Measurements from ENCODE around the gene TACO1.

The TACO1 gene

DNA sequence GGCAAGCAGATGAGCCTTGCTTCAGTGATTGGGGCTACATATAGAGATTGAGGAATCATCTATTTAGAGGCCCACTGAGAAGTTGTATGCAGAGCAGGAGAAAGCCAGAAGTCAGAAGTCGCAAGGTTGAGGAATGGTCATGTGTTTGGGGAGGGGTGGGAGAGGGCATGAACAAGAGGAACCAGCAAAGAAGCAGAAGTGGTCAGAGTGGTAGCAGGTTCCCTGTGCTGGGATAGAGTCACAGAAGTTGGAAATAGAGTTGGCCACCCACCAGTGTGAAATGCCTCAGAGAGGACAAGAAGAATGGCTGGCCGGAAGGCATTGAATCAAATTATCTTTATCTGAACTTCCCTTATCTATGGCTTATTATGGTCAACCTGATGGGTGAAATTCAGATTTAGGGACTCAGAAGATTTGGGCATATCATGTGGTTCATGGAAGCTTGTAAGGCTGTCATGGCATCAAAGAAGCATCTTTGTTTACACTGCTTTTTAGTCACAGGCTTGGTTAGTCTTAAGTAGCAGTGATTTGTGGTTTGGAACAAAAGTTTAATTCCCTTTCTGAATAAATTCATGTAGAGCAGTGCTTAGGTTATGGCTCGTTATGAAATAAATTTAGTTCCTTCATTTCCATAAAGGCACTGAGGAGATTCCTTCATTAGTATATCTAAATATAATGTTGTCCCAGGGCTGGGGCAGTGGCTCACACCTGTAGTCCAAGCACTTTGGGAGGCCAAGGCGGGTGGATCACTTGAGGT is 41.2 kb downstream of the TACO1 start:
- DNase-seq: no peak

GRCh38 chr17:63644846-63645245 is 44.2 kb downstream of the TACO1 start:
- DNase-seq: no peak

DNA sequence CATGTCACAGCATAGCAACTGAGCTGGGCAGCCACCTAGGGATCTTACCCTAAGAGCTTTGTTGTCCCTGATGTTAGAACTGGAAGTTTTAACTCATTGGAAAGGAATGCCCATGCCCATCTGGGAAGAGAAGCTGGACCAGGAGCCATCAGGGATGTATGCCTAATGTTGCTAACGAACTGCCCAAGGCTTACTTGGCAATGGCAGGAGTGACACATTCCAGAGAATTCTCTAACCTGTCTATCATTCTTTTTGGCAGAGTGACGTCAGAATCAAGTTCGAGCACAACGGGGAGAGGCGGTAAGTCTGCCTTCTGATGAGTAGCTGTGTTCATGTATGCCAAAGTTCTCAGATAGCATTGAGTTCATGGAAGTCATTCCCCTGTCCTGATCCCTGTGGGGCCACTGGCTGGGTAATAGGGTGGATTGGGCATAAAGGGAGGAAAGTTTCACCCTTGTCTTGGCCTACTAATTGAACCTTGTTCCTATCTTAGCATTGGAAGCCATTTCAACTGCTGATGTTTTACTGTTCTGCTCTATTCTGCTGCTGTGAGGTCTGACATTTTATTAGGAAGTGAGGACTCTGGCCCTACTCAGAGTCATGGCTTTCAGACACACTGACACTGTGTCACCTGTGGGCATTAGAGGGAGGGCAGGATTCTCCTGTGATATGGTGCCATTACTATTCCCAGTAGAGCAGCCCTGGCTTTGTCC is 45.2 kb downstream of the TACO1 start:
- no peak for DNase-seq

DNA sequence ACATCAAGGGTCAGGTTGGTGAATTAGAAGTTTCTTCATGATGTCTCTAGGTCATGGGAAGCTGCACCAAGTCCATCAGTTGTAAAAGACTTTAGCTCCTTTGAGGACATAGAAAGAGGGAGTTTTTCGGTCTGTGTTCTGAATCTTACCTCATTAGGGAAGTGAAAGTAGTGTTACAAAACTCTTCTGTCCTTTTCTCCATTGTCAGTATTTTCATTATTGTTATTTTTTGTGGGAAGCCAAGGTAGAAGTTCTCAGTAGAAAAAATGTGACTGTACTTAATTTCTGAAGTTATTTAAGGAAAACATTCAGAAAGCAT is 45.8 kb downstream of the TACO1 start:
- no peak for DNase-seq

DNA sequence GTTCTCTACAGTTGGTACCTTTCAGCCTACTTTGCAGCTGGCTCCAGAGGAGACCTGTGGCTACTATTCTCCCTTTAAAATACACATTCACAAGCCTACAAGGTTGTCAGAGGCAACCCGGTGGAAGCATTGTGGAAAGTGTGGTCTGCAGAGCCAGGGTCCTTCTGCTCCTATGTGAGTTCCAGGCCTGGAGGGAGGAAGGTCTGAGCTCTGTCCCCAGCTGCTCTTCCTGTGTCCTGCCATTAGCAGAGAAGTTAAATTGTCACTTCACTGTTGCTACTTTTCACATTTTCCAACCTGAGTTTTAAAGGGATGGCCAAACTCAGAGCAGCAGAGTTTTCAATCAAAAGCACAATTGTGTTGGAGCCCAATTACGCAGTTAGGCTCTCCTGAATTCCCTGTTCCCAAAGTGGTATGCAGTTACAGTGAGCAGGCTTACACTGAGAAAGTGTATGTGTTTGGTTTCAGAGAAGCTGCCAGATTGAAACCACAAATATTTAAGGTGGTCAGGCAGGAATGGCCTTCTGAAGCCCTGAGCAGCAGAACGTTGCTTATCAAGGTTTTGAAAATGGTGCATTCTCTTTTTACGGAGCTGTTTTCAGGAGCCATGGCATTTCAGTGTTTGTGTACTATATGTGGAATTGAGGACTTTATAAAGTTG is 46.5 kb downstream of the TACO1 start:
- no peak for DNase-seq

GRCh38 chr17:63647936-63648335 is 47.2 kb downstream of the TACO1 start:
- no peak for DNase-seq

GRCh38 chr17:63649813-63650212 is 49.1 kb downstream of the TACO1 start:
- DNase-seq: no peak

- DNase-seq: no peak
Measured at GRCh38 chr17:63652106-63652505, 51.4 kb downstream of the TACO1 start.

- no peak for DNase-seq
Measured at GRCh38 chr17:63653050-63653449, 52.4 kb downstream of the TACO1 start.

GRCh38 chr17:63657786-63658185 is 57.1 kb downstream of the TACO1 start:
- no peak for DNase-seq

Measured in activated CD4-positive, CD25-positive, alpha-beta regulatory T cell treated with anti-CD3 and anti-CD28 coated beads, Interleukin-2, amount 50 U/mL, for 72 hours (primary cell).